ENCODE measurements around the gene NRN1L. TPM values are rescaled to one million over a fixed set of nuclear protein-coding genes. Genes with fewer than 3 reads are reported as not detected.

The NRN1L gene
- total RNA-seq, 1 experiment from 2014 or later = 1.4 TPM

GRCh38 chr16:67886387-67886786 is 1.7 kb downstream of the NRN1L start:
- CTCF ChIA-PET = interaction anchor here (1.1 kb wide), 1 partner anchor 42 kb away, joined by 3 read pairs; no protein-coding TSS in a partner anchor
- no peak overlapping the region for H3K9ac ChIP-seq (ENCODE audit: low read length)
- no TSS peak for BruUV-seq (replicated peaks)
- intact Hi-C loops (cut with micrococcal nuclease) = loop anchor here (10.0 kb wide), 1 partner anchor 338 kb away; no protein-coding TSS in a partner anchor
- peaks cover 3% of the 10 kb centered on the region; the same call in 1 of the 2 replicates for H4K20me1 ChIP-seq (ENCODE audit: insufficient read depth)
- POLR2A ChIA-PET = no interaction called here
- H3K4me3 ChIP-seq (replicated peaks in 1 of 2; ENCODE audit: low read depth in 1 of 2, low read length in 2 of 2) = no peak overlapping the region
- no peaks in the 10 kb centered on the region for H3K9me2 ChIP-seq (ENCODE audit: insufficient read depth)
- no peak for DNase-seq (ENCODE audit: low read depth, low spot score)
- RAD21 ChIA-PET (ENCODE audit: low non-redundant PET in 1 of 2, low total read pairs in 2 of 2, uncharacterized antibody in 2 of 2, unreplicated experiment in 2 of 2) = no interaction called here
- no peaks in the 10 kb centered on the region for H3K79me2 ChIP-seq (ENCODE audit: insufficient read depth, low read length)
- no peaks in the 10 kb centered on the region for H3K9me3 ChIP-seq (ENCODE audit: control insufficient read depth in 1 of 2, insufficient read depth in 1 of 2, low read depth in 1 of 2, low read length in 2 of 2)
- no peak overlapping the region for H3K27ac ChIP-seq (ENCODE audit: low read depth, low read length)
- ATAC-seq = no peak
- H3K36me3 ChIP-seq (ENCODE audit: control insufficient read depth in 1 of 2, insufficient read depth in 2 of 2, low read length in 2 of 2) = peaks cover 11 to 22% of the 10 kb centered on the region in 2 experiments; a peak in 3 of 4 replicates
- TF ChIP-seq POLR2A (IDR thresholded peaks at IDR 0.05; ENCODE audit: borderline replicate concordance, extremely low read depth, insufficient read depth, insufficient read length) = no peak
- TF ChIP-seq RAD21 (IDR thresholded peaks at IDR 0.05; ENCODE audit: low read depth) = no peak
- no peak for TF ChIP-seq EZH2 (IDR thresholded peaks at IDR 0.05)
- TF ChIP-seq SP1 (IDR thresholded peaks at IDR 0.05; ENCODE audit: low read depth) = no peak
- no peak for TF ChIP-seq YY1 (IDR thresholded peaks at IDR 0.05; ENCODE audit: extremely low read depth, insufficient replicate concordance, low read depth, low read length)
- no peak for TF ChIP-seq FOSL1 (IDR thresholded peaks at IDR 0.05; ENCODE audit: low read depth)
- TF ChIP-seq TCF7L2 (IDR thresholded peaks at IDR 0.05; ENCODE audit: borderline replicate concordance, extremely low read depth, insufficient read depth, insufficient read length) = no peak
- TF ChIP-seq POLR2AphosphoS5 (IDR thresholded peaks at IDR 0.05; ENCODE audit: low read depth, low read length) = no peak
- no peak for TF ChIP-seq JUND (IDR thresholded peaks at IDR 0.05)
- no peak for TF ChIP-seq MAX (IDR thresholded peaks at IDR 0.05)
- no peak for TF ChIP-seq SIN3A (IDR thresholded peaks at IDR 0.05; ENCODE audit: low read depth)
- TF ChIP-seq CBX3 (IDR thresholded peaks at IDR 0.05; ENCODE audit: low read depth) = no peak
- H2AFZ ChIP-seq (ENCODE audit: low read depth, low read length, poor library complexity, severe bottlenecking) = no peak overlapping the region
- no peaks in the 10 kb centered on the region for H3K27me3 ChIP-seq (ENCODE audit: insufficient read depth, low read length)
- no peak overlapping the region for H3K4me2 ChIP-seq (ENCODE audit: low read length)
- H3K4me1 ChIP-seq (ENCODE audit: control insufficient read depth in 1 of 2, insufficient read depth in 2 of 2, low read length in 2 of 2) = no peaks in the 10 kb centered on the region

DNA sequence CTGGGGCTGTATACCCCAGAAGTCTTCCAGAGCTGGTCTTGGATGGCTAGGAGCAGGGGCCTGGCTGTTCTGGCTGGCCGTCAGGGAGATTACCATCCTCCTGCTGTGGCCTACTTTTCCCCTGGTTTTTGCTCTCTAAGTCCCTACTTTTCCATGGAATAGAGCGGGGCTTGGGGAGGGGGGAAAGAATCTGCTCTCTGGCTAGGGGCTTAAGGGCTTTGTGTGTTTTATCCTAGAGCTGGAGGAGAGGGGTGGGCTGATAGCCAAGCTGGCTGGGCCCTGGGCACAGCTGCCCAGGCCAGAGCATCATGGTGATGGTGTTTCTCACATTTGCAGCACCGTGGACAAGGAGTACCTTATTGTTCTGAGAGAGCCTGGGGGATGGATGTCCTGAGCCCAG is 3.6 kb downstream of the NRN1L start:
- no peak overlapping the region for H3K27ac ChIP-seq (ENCODE audit: low read depth, low read length)
- no peak overlapping the region for H3K4me2 ChIP-seq (ENCODE audit: low read length)
- no peak overlapping the region for H3K9ac ChIP-seq (ENCODE audit: low read length)
- CTCF ChIA-PET = interaction anchor here (1.2 kb wide), 1 partner anchor 367 kb away, joined by 4 read pairs; no protein-coding TSS in a partner anchor
- H4K20me1 ChIP-seq (ENCODE audit: insufficient read depth) = peaks cover 3% of the 10 kb centered on the region; the same call in 1 of the 2 replicates
- no peaks in the 10 kb centered on the region for H3K9me2 ChIP-seq (ENCODE audit: insufficient read depth)
- H3K36me3 ChIP-seq (ENCODE audit: control insufficient read depth in 1 of 2, insufficient read depth in 2 of 2, low read length in 2 of 2) = peaks cover under 1 to 7% of the 10 kb centered on the region in 2 experiments; a peak in 2 of 4 replicates
- H3K9me3 ChIP-seq (ENCODE audit: control insufficient read depth in 1 of 2, insufficient read depth in 1 of 2, low read depth in 1 of 2, low read length in 2 of 2) = no peaks in the 10 kb centered on the region
- DNase-seq (ENCODE audit: low read depth, low spot score) (no peak), ATAC-seq (no peak)
- RAD21 ChIA-PET (ENCODE audit: low non-redundant PET in 1 of 2, low total read pairs in 2 of 2, uncharacterized antibody in 2 of 2, unreplicated experiment in 2 of 2) = no interaction called here
- POLR2A ChIA-PET = no interaction called here
- intact Hi-C loops (cut with micrococcal nuclease) = loop anchor here (10.0 kb wide), 1 partner anchor 336 kb away; no protein-coding TSS in a partner anchor
- no TSS peak for BruUV-seq (replicated peaks)
- H3K79me2 ChIP-seq (ENCODE audit: insufficient read depth, low read length) = peaks cover 2% of the 10 kb centered on the region
- no peaks in the 10 kb centered on the region for H3K27me3 ChIP-seq (ENCODE audit: insufficient read depth, low read length)
- H3K4me1 ChIP-seq (ENCODE audit: control insufficient read depth in 1 of 2, insufficient read depth in 2 of 2, low read length in 2 of 2) = peaks cover 5 to 6% of the 10 kb centered on the region in 2 experiments; a peak in 3 of 4 replicates
- no peak overlapping the region for H2AFZ ChIP-seq (ENCODE audit: low read depth, low read length, poor library complexity, severe bottlenecking)
- no peak overlapping the region for H3K4me3 ChIP-seq (replicated peaks in 1 of 2; ENCODE audit: low read depth in 1 of 2, low read length in 2 of 2)
- TF ChIP-seq, protein P1, sequence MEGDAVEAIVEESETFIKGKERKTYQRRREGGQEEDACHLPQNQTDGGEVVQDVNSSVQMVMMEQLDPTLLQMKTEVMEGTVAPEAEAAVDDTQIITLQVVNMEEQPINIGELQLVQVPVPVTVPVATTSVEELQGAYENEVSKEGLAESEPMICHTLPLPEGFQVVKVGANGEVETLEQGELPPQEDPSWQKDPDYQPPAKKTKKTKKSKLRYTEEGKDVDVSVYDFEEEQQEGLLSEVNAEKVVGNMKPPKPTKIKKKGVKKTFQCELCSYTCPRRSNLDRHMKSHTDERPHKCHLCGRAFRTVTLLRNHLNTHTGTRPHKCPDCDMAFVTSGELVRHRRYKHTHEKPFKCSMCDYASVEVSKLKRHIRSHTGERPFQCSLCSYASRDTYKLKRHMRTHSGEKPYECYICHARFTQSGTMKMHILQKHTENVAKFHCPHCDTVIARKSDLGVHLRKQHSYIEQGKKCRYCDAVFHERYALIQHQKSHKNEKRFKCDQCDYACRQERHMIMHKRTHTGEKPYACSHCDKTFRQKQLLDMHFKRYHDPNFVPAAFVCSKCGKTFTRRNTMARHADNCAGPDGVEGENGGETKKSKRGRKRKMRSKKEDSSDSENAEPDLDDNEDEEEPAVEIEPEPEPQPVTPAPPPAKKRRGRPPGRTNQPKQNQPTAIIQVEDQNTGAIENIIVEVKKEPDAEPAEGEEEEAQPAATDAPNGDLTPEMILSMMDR (IDR thresholded peaks at IDR 0.05 in 2 of 3, conservative IDR thresholded peaks at IDR 0.05 in 1 of 3; ENCODE audit: borderline replicate concordance in 1 of 3, insufficient read depth in 1 of 3, low read depth in 2 of 3, low read length in 2 of 3) = no peak
- TF ChIP-seq, protein P2, sequence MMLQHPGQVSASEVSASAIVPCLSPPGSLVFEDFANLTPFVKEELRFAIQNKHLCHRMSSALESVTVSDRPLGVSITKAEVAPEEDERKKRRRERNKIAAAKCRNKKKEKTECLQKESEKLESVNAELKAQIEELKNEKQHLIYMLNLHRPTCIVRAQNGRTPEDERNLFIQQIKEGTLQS (IDR thresholded peaks at IDR 0.05) = no peak
- TF ChIP-seq, protein P3, sequence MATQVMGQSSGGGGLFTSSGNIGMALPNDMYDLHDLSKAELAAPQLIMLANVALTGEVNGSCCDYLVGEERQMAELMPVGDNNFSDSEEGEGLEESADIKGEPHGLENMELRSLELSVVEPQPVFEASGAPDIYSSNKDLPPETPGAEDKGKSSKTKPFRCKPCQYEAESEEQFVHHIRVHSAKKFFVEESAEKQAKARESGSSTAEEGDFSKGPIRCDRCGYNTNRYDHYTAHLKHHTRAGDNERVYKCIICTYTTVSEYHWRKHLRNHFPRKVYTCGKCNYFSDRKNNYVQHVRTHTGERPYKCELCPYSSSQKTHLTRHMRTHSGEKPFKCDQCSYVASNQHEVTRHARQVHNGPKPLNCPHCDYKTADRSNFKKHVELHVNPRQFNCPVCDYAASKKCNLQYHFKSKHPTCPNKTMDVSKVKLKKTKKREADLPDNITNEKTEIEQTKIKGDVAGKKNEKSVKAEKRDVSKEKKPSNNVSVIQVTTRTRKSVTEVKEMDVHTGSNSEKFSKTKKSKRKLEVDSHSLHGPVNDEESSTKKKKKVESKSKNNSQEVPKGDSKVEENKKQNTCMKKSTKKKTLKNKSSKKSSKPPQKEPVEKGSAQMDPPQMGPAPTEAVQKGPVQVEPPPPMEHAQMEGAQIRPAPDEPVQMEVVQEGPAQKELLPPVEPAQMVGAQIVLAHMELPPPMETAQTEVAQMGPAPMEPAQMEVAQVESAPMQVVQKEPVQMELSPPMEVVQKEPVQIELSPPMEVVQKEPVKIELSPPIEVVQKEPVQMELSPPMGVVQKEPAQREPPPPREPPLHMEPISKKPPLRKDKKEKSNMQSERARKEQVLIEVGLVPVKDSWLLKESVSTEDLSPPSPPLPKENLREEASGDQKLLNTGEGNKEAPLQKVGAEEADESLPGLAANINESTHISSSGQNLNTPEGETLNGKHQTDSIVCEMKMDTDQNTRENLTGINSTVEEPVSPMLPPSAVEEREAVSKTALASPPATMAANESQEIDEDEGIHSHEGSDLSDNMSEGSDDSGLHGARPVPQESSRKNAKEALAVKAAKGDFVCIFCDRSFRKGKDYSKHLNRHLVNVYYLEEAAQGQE (IDR thresholded peaks at IDR 0.05; ENCODE audit: low read depth) = no peak
- TF ChIP-seq MAX (IDR thresholded peaks at IDR 0.05) = no peak
- TF ChIP-seq TCF7L2 (IDR thresholded peaks at IDR 0.05; ENCODE audit: borderline replicate concordance, extremely low read depth, insufficient read depth, insufficient read length) = no peak

Measured in HCT116 (cell line).